Dendritic cell treated with granulocyte-macrophage colony-stimulating factor and Interleukin-4, amounts not matched to agents 40 ng/mL and 50 ng/mL, for 4 days (primary cell): Measurements from ENCODE around the gene ADORA1.

ENCODE experiments used
- H3K27ac Mint-ChIP-seq: one replicate; pipeline ENCODE4 v1.8.0; 2022; ENCODE audit warnings: mild to moderate bottlenecking, mixed read lengths
- H3K27me3 Mint-ChIP-seq: one replicate; pipeline ENCODE4 v1.8.0; 2022; ENCODE audit warnings: mild to moderate bottlenecking, mixed read lengths
- H3K36me3 Mint-ChIP-seq: one replicate; pipeline ENCODE4 v1.8.0; 2022; ENCODE audit warnings: low read depth, mixed read lengths
- H3K4me1 Mint-ChIP-seq: one replicate; pipeline ENCODE4 v1.8.0; 2022; ENCODE audit warnings: low read depth, mixed read lengths
- H3K4me3 Mint-ChIP-seq: one replicate; pipeline ENCODE4 v1.8.0; 2022; ENCODE audit warnings: mild to moderate bottlenecking, moderate library complexity, mixed read lengths
- H3K9me3 Mint-ChIP-seq: one replicate; pipeline ENCODE4 v1.8.0; 2022; ENCODE audit warnings: mixed read lengths
- intact Hi-C: fragments of 100-400 bp; cut with micrococcal nuclease; formaldehyde crosslinking; loops from one replicate; pipeline ENCODE4 v1.15.0; 2022

The ADORA1 gene

DNA sequence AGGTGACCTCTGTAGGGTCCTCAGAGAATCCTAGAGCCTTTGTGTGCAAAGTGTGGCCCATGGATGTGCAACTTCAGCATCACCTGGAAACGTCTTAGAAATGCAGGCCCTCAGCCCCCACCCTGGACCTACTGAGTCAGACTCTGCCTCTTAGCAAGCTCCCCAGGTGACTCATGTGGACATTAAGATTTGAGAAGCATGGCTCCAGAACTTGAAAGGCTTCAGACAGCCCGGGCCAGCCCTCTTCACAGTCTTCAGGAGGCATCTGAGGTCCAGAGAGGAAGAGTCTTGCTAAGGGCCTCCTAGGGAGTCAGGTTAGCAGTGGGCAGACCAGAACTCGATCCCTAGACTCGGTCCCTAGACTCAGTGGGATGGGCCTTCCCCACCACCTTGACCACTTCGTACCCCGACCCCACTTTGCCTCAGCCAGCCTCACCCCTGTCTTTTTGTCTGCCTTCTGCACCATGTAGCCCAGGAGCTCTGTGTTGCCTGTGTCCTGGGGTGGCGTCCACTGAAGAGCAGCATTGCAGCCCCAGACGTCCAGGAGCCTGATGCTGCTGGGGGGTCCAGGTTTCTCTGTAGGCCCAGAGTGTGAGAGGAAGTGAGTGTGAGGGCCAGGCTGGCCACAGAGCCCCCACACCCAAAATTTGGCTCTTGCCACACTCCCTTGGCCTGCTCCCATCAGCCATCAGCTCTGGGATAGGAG, 43.3 kb downstream of the ADORA1 start:
- Mint-ChIP-seq H3K4me3 (no peak overlapping the region), H3K27ac (no peak overlapping the region), H3K9me3 (no peaks in the 10 kb centered on the region), H3K4me1 (peaks cover 36% of the 10 kb centered on the region), H3K36me3 (no peaks in the 10 kb centered on the region), H3K27me3 (peaks cover 59% of the 10 kb centered on the region)
- intact Hi-C loops: no loop called here

DNA sequence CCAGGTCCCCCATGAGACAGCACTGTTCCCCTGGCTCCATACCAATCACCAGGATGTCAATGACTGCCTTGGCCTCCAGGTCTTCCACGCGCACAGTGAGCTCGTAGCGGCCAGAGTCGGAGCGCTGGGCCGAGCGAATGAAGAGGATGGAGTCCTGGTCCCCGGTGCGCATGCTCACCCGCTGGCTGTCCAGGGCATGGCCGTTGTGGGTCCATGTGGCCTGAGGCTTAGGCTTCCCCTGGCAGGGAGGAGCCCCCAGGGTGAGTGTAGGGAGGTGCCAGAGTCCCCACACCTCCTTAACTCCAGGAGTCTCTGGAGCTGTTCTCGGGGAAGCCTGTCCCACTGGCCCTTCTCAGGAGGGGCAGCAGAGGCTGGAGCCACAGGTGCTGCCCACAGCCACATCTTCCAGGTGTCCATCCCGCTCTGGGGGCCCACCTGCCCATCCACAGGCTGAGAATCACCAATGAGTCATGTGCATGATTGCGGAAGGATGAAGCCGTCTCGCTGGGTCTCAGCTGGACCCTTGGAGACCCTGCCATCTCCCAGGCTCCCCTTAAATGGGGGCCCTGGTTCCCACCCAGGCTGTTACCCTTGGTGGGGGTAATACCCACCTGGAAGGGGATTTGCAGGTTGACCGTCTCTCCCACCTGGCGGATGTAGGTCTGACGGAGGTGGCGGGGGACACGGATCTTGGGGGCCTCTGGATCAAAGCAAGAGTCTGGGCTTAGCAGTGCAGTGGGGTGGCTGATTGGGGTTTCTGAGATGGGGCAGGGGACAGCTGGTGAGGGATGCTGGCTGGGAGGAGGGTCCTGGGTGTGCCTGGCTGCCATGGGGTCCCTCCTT, 44.0 kb downstream of the ADORA1 start:
- Mint-ChIP-seq H3K27me3 (peaks cover 59% of the 10 kb centered on the region), H3K4me3 (no peak overlapping the region), H3K4me1 (peaks cover 41% of the 10 kb centered on the region), H3K36me3 (no peaks in the 10 kb centered on the region), H3K27ac (no peak overlapping the region), H3K9me3 (no peaks in the 10 kb centered on the region)
- intact Hi-C loops: loop anchor here (1.0 to 2.0 kb wide), 3 partner anchors 43 to 132 kb away; no protein-coding TSS in a partner anchor

DNA sequence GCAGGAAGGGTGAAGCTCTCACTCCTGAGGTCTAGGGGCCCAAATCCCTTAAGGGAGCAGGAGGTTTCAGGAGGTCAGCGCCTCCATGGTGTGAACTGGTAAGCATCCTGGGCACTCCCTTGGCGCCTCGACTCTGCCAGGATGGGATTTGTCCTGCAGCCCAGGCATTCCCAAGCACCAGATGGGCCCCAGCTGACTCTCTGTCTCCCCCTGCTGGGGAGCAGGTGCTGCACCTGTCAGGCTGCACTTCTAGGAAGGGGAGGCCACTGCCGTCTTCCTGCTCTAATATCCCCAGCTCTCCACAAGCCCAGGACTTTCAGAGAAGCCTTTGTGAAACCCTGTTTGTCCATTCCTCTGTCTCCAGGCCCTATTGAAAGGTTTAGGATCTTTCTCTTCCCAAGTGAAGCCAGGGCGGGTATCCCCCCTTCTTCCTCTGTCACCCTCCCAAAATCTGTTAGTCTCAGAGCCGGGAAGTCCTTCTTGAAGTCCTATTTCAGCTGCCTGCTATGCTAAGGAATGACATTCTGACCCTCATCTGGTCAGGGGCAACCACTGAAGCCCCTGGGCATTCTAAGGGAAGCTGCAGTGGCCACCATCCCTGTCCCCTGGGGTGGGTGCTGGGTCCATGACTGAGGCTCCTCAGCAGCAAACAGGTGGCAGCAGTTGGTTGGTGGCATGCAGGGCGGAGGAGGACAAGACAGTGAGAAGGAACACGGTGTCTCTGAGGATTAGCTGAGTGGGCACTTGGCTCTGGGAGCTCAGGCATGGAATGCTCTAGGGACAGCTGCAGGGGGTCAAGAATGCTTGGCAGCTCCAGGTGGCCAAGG, 44.9 kb downstream of the ADORA1 start:
- H3K27me3 Mint-ChIP-seq: peaks cover 59% of the 10 kb centered on the region
- no peak overlapping the region for H3K4me3 Mint-ChIP-seq
- peaks cover 43% of the 10 kb centered on the region for H3K4me1 Mint-ChIP-seq
- no peaks in the 10 kb centered on the region for H3K36me3 Mint-ChIP-seq
- H3K27ac Mint-ChIP-seq: peak overlapping the region; percentile 19
- H3K9me3 Mint-ChIP-seq: no peaks in the 10 kb centered on the region
- intact Hi-C loops: loop anchor here (1.0 to 2.0 kb wide), 3 partner anchors 42 to 133 kb away; no protein-coding TSS in a partner anchor

DNA sequence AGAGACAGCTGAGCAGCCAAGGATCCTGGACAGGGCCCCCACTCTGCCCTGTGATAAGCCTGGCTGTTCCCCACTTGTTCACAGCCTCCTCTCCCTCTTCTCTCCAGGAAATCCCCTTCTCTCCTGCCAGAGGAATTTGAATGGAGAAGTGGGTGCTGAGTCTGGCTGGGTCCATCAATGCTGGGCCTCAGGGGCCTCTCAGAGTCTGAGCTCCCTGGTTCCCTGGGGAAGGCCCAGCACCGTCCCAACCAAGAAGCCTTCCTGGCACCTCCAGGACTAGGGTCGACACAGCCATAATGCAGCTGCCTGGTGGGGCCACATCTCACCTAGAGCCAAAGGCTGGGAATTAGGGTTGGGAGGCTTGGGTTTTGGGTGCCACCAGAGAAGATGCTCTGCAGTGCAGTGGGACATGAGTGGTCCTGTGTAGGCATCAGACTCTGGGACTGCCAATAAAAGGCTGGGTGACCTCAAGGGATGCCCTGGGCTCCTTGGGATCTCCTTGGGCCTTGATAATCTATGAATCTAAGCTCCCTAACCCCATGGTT, 45.6 kb downstream of the ADORA1 start:
- Mint-ChIP-seq H3K36me3 (no peaks in the 10 kb centered on the region), H3K27me3 (peaks cover 59% of the 10 kb centered on the region), H3K27ac (peak overlapping the region; percentile 19), H3K4me1 (peaks cover 45% of the 10 kb centered on the region), H3K9me3 (no peaks in the 10 kb centered on the region), H3K4me3 (no peak overlapping the region)
- intact Hi-C loops: loop anchor here (2.0 kb wide), 2 partner anchors 42 to 54 kb away; no protein-coding TSS in a partner anchor

DNA sequence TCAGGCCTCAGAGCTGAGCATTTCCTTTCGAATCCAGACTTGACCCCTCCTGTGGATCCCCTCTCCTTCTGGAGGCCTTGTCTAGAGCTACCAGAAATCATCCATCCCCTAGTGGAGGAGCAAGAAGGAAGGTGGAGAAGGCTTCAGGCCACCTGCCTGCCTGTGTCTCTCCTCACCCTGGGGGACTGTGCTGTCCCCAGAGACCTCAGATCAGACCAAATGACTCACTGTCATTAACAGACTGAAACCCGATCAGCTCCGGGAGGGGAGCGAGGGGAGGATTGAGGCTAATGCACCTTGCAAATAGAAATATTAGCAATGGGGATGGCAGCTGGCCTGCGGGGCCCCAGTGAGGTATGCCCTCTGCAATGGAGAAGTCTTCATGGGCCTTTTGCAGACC, 46.0 kb downstream of the ADORA1 start:
- no peak overlapping the region for H3K4me3 Mint-ChIP-seq
- no peak overlapping the region for H3K27ac Mint-ChIP-seq
- H3K36me3 Mint-ChIP-seq: no peaks in the 10 kb centered on the region

DNA sequence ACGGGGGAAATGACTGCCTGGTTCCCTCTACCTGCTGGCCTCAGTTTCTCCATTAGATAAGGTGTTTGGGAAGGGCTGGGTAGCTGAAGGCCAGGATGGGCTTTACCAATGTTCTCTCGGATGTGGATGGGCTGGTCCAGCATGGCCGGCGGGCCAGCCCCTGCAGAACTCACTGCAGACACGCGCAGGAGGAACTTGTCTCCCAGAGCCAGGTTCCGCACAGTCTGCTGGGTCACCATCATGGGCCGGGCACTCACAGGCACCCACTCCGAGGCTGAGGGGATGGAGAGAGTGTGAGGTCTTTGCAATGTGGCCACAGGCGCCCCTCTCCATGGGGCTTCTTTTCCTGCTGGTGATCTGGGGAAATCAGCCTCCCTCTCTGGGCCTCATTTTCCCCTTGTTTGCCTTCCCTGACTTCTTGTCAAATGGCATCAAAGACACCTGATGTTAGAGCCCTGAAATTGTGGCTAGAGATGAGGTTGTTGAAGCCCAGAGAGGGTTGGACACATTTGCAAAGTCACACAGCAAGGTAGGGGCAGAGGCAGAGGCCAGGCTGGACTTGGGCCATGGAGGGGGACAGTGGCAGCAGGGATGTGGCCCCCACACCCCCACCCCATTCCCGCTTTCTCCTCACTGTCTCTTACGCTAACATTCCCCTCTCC, 46.9 kb downstream of the ADORA1 start:
- intact Hi-C loops: no loop called here
- Mint-ChIP-seq H3K27me3 (peaks cover 57% of the 10 kb centered on the region), H3K4me1 (peaks cover 57% of the 10 kb centered on the region), H3K4me3 (no peak overlapping the region), H3K9me3 (no peaks in the 10 kb centered on the region), H3K27ac (no peak overlapping the region), H3K36me3 (no peaks in the 10 kb centered on the region)

More for the DNA sequence above, 46.0 kb downstream of the ADORA1 start:
- H3K4me1 Mint-ChIP-seq: peaks cover 49% of the 10 kb centered on the region
- intact Hi-C loops: loop anchor here (2.0 kb wide), 2 partner anchors 41 to 55 kb away; no protein-coding TSS in a partner anchor
- H3K27me3 Mint-ChIP-seq: peaks cover 59% of the 10 kb centered on the region
- no peaks in the 10 kb centered on the region for H3K9me3 Mint-ChIP-seq

DNA sequence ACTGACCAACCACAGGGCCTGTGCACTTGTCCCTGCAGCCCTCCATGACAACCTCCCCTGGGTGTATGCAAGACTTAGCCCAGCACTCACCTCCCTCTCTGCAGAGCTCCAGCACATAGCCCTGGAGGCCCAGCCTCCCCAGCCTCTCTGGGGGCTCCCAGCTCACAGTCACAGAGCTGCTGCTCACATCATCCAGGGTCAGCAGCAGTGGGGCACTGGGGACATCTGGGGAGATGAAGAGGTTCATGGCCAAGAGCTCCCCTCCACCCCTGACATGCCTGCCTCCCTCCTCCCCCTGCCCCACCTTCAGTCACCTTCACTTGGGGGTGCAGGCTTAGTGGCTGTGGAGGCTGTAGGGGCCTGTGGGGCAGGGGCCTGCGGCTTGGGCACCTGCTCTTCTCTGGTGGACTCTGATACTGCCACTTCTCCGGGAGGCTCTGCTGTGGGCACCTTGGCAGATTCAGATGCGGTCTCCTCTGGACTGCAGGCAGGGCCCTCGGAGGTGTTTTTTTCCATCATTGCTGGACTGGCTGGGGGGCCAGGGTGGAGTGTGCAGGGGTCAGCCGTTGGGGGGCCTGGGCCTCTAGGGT, 47.8 kb downstream of the ADORA1 start, which contains the start of gene MYBPH:
MYBPH (minus strand) TSS at position 590 of the 590 bp plus-strand sequence; CDS start at position 519, 71 bp downstream.
- H3K36me3 Mint-ChIP-seq: no peaks in the 10 kb centered on the region
- H3K4me3 Mint-ChIP-seq: no peak within 1 kb of the TSS
- H3K27ac Mint-ChIP-seq: no peak within 1 kb of the TSS
- no peaks in the 10 kb centered on the region for H3K9me3 Mint-ChIP-seq
- intact Hi-C loops: no loop called here
- H3K27me3 Mint-ChIP-seq: peaks cover 52% of the 10 kb centered on the region
- H3K4me1 Mint-ChIP-seq: peaks cover 57% of the 10 kb centered on the region

DNA sequence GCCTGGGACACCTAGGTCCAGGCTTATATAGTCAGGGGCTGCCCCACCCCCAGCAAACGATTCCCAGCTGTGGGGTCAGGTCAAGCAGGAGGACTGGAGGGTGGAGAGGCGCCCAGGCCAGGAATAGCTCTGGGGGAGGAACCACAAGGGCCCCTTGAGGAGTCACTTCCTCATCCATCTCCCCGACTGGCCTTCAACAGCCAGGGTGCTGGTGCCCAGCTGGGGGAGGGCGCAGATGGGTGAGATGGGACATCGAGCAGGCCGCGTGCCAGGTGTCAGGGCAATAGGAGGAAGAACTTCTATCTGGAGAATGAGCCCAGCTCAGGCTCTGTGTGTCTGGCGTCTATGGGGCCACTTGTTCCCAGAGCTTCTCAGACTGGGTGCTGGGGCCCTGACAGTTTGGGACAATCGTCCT, 48.3 kb downstream of the ADORA1 start:
- intact Hi-C loops: no loop called here
- Mint-ChIP-seq H3K4me3 (no peak overlapping the region), H3K36me3 (no peaks in the 10 kb centered on the region)

DNA sequence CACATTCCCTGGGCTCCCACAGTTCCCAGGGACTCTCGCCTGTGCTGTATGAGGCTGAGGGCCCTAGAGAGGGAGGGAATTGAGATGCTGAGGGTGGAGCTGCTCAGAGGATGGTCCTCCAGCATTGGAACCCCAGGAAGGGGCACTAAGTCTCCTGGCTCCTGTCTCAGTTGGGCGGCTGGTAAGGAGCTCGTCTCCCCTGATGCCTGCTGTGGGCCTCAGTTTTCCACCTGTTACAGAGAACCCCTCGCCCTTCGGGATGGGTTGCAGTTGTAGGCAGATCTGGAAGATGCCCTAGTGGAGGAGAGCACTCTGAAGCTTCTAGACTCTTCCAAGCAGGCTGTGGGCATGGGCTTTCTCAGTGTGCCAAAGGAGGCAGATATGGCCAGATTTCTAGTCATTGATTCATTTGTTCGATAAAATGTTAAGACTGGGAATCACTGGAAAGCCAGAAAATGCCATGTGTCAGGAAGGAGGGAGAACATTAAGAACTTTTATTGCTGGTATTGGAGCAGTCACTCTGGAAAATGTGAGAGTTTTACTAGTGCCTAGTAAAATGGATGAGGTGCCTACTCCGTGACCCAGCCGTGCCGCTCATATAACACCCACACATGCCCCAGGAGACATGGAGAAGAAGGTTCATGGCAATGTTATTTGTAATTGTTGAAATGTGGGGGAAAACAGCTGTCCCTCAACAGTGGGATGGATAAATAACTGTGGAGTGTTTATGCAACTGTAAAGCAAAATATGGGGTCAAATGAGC, 48.9 kb downstream of the ADORA1 start:
- Mint-ChIP-seq H3K27ac (no peak overlapping the region), H3K4me1 (peaks cover 57% of the 10 kb centered on the region), H3K36me3 (no peaks in the 10 kb centered on the region), H3K9me3 (no peaks in the 10 kb centered on the region), H3K27me3 (peaks cover 49% of the 10 kb centered on the region), H3K4me3 (no peak overlapping the region)
- intact Hi-C loops: no loop called here

More for the DNA sequence above, 48.3 kb downstream of the ADORA1 start:
- Mint-ChIP-seq H3K4me1 (peaks cover 57% of the 10 kb centered on the region), H3K27ac (no peak overlapping the region), H3K9me3 (no peaks in the 10 kb centered on the region), H3K27me3 (peaks cover 51% of the 10 kb centered on the region)

DNA sequence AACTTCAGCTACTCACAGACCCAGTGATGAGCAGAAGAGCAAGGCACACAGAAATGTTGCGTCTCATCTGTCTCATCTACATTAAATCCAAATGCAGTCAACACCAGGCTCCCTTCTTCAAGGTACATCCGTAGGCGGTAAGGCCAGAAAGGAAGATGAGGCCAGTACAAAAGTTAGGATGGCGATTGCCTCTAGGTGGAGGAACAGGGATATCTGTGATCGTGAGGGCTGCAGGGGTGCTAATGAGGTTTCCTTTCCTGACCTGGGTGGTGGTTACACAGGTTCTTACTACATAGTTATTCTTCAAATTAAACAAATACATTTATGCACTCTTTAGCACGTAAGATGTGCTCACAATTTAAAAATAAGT, 49.5 kb downstream of the ADORA1 start:
- Mint-ChIP-seq H3K27ac (no peak overlapping the region), H3K9me3 (no peaks in the 10 kb centered on the region), H3K36me3 (no peaks in the 10 kb centered on the region), H3K27me3 (peaks cover 46% of the 10 kb centered on the region), H3K4me3 (no peak overlapping the region), H3K4me1 (peaks cover 59% of the 10 kb centered on the region)
- intact Hi-C loops: no loop called here

DNA sequence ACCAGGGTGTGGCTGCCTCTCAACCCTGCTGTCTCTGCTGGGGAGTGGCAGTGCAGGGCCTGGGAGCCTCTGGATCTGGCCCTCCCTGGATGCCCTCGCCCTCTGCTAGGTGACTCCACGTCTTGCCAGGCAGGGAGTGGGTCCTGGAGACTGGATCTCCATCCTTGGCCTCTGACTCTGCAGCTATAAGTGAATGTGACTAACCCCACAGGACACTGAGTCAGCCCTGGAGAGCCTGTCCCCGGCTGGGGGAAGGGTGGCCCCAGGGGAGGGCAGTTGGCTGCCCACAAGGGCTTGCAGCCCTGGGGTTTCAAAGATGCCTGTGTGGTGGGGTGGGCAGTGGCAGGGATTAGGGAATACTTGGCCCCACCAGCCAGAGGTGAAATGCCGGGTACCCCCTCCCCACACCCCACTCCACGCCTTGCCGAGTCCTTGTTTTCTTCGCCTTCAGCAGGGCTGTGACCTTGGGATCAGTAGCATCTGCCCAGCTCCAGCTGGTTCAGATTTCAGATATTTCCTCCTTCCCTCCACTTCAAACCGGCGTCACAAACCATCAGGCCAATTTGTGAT, 50.0 kb downstream of the ADORA1 start:
- Mint-ChIP-seq H3K9me3 (no peaks in the 10 kb centered on the region), H3K36me3 (no peaks in the 10 kb centered on the region), H3K27me3 (peaks cover 44% of the 10 kb centered on the region), H3K4me1 (peaks cover 62% of the 10 kb centered on the region), H3K4me3 (no peak overlapping the region), H3K27ac (no peak overlapping the region)
- intact Hi-C loops: no loop called here

DNA sequence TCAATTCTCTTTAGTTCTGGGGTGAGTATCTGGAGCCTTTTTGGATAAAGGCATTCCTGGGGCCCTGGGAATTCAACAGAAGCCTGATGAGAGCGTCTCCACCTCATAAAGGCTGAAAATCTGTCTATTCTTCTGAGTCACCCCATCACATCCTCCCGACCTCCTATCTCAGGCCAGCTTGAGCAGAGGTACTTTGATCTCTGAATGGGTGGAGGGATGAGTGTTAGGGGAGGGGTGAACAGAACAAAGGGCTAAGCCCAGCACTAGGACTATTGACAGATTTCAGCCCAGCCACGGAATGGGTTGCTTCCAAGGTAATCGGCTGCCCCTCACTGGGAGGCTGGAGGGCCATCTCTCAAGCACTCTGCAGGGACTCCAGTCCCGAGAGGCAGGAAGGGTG, 50.6 kb downstream of the ADORA1 start:
- Mint-ChIP-seq H3K4me3 (no peak overlapping the region), H3K9me3 (no peaks in the 10 kb centered on the region), H3K36me3 (no peaks in the 10 kb centered on the region), H3K27me3 (peaks cover 44% of the 10 kb centered on the region), H3K27ac (no peak overlapping the region), H3K4me1 (peaks cover 59% of the 10 kb centered on the region)
- intact Hi-C loops: no loop called here
